ENCODE data around the gene ANKRD55. TPM values are rescaled to one million over a fixed set of nuclear protein-coding genes. Genes with fewer than 3 reads are reported as not detected.

Gene ANKRD55
- total and polyA plus RNA-seq, 9 of the 15 experiments (the other 6 are each of a cell fraction or from before 2014, with no cell fraction given), result 3.4 to 10.6 (median 6.5) TPM

GRCh38 chr5:56282216-56282615, 49.1 kb upstream of the ANKRD55 start:
- TF ChIP-seq HNRNPL (IDR thresholded peaks at IDR 0.05; ENCODE audit: low read depth, low read length) (no peak), JUND (IDR thresholded peaks at IDR 0.05; ENCODE audit: borderline replicate concordance, low read depth, low read length) (no peak), JUND (tag; IDR thresholded peaks at IDR 0.05; ENCODE audit: borderline replicate concordance, low read depth, low read length) (no peak), STAT6 (CRISPR knock-in tag; IDR thresholded peaks at IDR 0.05) (no peak), MEIS2 (IDR thresholded peaks at IDR 0.05; ENCODE audit: partially characterized antibody) (no peak), EZH2 (IDR thresholded peaks at IDR 0.05; ENCODE audit: borderline replicate concordance, low read depth, low read length) (no peak), ZNF232 (CRISPR knock-in tag; IDR thresholded peaks at IDR 0.05) (no peak), ADNP (tag; IDR thresholded peaks at IDR 0.05) (no peak), MAFK (IDR thresholded peaks at IDR 0.05; ENCODE audit: low read length) (no peak), GMEB1 (CRISPR knock-in tag; IDR thresholded peaks at IDR 0.05) (no peak), CBX2 (IDR thresholded peaks at IDR 0.05; ENCODE audit: insufficient read depth, low read length, poor library complexity, severe bottlenecking) (no peak), BDP1 (IDR thresholded peaks at IDR 0.05; ENCODE audit: insufficient read depth, insufficient read length) (no peak)
- DNase-seq (ENCODE audit: extremely low read depth in 1 of 4, low spot score in 3 of 4) (no peak), FAIRE-seq (no peak), ATAC-seq (no peak)
- no peaks in the 10 kb centered on the region for H3K36me3 ChIP-seq (ENCODE audit: control insufficient read depth, insufficient read depth, low read length)
- ChIA-PET CTCF (ENCODE audit: low intra/inter-chr PET ratio) (no interaction called here), POLR2A (no interaction called here)
- no peak overlapping the region for H2AFZ ChIP-seq (ENCODE audit: low read depth, low read length)
- H4K20me1 ChIP-seq (replicated peaks; ENCODE audit: control insufficient read depth, insufficient read depth, low read length), result no peaks in the 10 kb centered on the region
- H3K27me3 ChIP-seq (ENCODE audit: control insufficient read depth in 2 of 2, insufficient read depth in 2 of 2, low read length in 2 of 2), result no peaks in the 10 kb centered on the region
- no peaks in the 10 kb centered on the region; the same call in 1 of the 2 replicates for H3K9me3 ChIP-seq (replicated peaks; ENCODE audit: control insufficient read depth, insufficient read depth, low read depth, low read length)
- intact Hi-C loops (cut with micrococcal nuclease), result no loop called here
- no peaks in the 10 kb centered on the region for H3K79me2 ChIP-seq (ENCODE audit: control insufficient read depth, insufficient read depth, low read length)
- no peak overlapping the region for H3K27ac ChIP-seq (ENCODE audit: extremely low read depth, low read depth, low read length)
- no TSS peak for BruUV-seq (replicated peaks)
- in situ Hi-C loops (cut with MboI), result no loop called here
- no peak overlapping the region for H3K4me2 ChIP-seq (ENCODE audit: insufficient read depth, low read length)
- no peaks in the 10 kb centered on the region for H3K9me1 ChIP-seq (ENCODE audit: control insufficient read depth, insufficient read depth, low read length)
- no peak overlapping the region for H3K9ac ChIP-seq (ENCODE audit: insufficient read depth in 1 of 2, low read depth in 2 of 2, low read length in 2 of 2)
- no peak overlapping the region for H3K4me3 ChIP-seq
- no peaks in the 10 kb centered on the region for H3K4me1 ChIP-seq (replicated peaks in 1 of 2; ENCODE audit: control insufficient read depth in 2 of 2, insufficient read depth in 2 of 2, low read length in 2 of 2)
- 36% methylated on average over 1 of the region's 1 CpG for WGBS (ENCODE audit: insufficient coverage, low coverage, missing lambda C conversion rate)

All from K562 (cell line).